HPDE6-E6E7 (cell line): ENCODE data around the gene PCDH18.
"Not testable (repeated sequence)": the region's sequence is repeated elsewhere in the genome, so short reads cannot be mapped to it uniquely, and the experiment has no call there.

Source experiments
- DNase-seq: peaks from one replicate; pipeline ENCODE4 v3.0.0; 2011; ENCODE audit warnings: missing footprints; ENCODE audit errors: extremely low spot score

Gene PCDH18

DNA sequence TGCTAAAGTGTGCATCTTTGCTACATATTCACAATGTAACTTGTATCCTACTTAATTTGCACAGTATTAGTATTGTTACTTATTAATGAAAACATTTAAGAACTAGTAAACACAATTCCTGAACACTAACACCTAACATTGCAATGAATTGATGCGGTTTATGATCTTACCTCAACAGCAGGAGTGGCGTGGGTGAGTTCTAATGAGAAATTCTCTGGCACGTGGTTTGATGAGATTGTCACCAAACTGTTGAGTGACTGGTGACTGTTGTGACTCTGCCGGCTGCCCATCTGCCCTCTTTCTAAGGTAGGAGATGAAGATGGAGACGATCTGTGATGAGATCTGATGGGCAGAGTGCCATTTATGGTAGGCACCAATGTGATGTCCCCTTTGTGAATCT is 2.9 kb downstream of the PCDH18 start:
- no peak for DNase-seq

DNA sequence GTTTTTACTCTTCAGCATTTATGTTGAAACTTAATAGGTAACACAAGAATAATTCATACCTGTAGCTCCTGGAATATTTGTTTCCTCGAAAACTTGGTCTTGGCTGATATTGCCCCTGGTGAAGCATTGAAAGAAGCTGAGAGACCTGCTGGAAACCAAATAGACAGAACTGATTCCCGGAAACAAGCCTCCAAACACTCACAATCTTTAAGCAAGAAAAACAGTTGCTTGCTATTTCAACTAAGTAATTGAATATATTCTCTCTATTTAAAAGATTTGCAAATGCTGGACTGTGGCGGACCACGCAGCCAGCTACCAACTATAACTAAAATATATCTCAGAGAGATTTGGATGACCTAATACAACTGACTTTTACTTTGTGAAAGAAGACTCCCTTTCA is 3.6 kb downstream of the PCDH18 start:
- DNase-seq: no peak

DNA sequence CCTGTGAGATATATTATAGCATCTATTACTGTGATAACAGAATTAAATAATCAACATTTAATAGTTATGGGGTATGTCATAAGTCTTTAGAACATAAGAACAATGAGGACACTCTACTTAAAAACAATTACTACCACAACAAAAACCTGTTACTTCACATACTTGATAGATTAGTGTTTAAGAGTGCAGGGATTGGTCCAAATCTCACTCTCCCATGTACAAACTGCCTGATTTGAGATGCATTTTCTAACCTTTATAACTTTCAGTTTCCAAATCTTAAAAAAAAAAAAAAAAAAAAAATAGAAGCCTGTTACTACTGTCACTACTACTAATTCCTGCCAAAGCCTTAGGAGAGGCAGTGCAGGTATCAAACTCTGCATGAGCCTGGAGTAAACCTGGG is 5.6 kb downstream of the PCDH18 start:
- peak; percentile 3 for DNase-seq

DNA sequence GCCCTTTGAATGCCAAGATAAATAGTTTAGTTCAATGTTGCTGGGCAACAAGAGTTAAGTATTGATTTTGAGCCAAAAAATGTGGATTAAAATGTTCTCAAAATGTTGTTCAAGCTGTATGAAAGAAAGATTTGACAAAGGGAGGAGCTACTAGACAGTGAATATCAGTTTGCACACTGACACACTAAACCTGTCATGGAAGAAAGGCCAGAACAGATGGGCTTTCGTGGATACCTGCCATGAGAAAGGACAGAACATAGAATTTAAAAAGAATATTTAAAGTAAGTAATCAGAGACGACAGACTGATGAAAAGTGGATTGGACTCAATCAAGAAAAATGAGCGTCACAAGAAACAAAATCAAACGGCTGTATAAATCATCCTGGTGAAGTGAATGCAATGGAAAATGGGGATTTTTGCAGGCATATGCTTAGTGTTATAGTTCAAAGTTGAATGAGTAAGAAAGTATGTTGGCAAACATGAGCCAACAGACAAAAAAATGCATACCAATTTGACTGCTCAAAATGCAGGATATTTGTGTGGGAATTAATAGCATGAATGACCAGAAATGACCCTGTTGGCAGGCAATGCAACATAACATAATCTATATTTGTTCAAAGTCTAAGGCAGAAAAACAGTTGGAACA is 7.4 kb downstream of the PCDH18 start:
- DNase-seq: no peak

DNA sequence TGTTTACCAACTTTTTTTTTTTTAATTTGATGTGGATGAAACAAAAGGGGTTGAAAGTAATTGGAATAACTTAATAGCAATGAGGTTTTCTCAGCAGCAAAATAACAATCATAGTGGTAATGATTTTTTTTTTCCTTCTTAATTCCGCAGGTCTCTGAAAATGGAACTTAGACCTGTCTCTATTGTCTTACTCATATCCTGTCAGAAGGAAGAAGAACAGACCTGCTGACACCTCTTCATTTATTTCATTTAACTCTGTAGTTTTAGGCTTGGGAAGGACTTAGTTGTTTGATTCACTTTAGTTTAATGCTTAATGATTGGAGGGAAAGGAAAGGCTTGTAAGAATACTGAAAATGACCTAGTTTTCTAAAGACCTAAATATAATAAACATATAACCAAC is 9.0 kb downstream of the PCDH18 start:
- no peak for DNase-seq

DNA sequence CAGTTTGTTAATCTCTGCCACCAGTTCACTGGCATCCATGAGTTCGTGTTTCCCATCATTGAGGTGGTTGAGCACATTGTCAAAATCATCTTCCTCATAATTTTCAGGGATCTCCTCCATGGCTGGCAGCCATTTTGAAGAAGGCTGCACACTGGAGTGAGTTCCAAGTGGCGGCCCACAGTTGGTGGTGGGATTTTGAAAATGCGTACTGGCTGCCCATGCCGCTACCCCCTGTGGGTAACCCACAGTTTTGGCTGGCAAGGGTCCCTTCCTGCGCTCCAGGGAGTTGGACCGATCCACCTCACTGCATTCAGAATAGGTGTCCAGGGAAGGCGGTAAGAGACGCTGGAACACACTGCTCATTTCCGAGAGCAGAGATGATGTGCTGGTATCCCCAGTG is 11.2 kb downstream of the PCDH18 start:
- DNase-seq: no peak

DNA sequence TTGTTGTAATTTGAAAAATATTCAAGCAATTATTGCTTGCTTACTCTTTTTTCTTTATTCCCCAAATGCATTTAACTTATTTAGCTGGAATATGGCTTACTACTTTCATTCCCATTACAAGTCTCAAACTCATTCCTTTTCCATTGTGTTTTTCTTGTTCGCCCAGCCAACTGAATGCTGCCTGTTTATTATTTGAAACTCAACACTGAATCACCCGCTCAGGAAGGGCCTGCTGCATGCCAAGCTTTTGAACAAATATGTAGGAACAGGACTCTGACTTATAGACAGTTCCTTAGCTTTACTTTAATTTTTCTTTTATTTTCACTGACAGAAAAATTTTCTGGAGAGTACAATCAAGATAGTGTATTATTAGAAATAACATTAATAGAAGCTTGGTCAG is 12.9 kb downstream of the PCDH18 start:
- DNase-seq: no peak

DNA sequence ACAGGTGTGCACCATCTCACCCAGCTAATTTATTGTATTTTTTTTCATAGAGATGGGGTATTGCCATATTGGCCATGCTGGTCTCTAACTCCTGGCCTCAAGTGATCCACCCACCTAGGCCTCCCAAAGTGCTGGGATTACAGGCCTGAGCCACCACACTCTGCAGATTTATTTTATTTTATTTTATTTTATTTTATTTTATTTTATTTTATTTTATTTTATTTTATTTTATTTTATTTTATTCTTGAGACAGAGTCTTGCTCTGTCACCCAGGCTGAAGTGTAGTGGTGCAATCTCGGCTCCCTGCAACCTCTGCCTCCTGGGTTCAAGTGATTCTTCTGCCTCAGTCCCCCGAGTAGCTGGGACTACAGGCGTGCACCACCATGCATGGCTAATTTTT is 15.0 kb downstream of the PCDH18 start:
- DNase-seq: not testable (repeated sequence)

DNA sequence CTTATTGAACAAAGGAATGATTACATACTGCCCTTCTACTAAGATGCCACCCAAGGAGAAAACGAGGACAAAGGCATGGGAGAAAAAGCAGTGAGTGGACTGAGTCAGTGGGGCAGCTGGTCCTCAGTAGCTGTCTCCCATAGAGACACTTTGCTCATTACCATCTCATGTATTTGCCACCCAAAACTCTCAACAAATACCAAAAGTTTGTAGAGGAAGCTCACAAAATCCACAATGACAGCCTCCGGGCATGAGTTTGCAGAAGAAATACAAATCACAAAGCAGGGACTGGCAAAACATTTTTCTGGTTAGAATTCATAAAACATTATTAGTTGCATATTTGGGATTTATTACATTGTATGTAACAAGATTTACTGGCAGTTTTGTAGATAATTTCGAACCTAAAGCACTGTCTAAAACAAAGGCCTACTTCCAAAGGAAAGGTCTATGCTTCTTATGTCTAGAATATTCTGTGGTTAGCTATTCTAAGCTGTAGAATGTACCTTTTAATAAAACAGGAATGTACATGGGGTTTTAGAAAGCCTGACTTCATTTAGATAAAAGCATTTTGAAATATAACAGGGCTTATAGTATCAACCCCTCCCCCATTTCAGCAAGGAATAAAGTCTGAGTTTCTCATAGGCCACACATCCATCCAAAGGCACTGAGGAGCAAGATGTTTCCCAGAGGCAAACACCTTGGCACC is 17.7 kb downstream of the PCDH18 start:
- no peak for DNase-seq

DNA sequence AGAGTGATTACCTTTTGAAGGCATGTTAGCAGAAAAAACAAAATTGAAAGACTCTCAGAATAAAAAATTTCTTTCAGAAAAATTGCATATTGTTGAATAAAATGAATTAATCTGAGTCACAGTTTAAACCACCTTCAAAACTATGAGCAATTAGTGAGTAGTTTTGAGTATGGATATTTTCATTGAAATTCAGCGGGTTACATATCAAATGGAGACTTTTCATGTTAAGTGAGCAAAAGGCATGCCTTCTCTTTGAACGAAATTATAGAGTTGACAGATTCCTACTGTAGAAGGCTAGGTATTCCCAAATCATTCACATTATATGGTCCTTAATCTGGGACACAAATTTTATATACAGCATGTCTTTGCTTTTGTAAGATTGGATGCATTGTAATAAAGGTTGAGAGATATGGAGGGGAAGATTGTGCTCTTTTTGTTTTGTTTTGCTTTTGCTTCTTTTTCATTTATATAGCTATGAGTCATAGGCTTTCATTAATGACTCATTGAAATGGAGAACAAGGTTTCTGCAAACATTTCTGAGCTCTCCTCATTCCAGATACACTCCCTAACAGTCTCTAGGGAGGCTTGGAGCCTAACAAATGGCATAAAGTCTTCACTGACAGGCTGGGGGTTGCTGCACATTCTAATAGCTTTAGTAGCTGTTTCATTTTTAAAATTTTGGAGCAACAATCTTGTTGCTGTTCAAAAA is 21.6 kb downstream of the PCDH18 start:
- DNase-seq: peak; percentile 49

DNA sequence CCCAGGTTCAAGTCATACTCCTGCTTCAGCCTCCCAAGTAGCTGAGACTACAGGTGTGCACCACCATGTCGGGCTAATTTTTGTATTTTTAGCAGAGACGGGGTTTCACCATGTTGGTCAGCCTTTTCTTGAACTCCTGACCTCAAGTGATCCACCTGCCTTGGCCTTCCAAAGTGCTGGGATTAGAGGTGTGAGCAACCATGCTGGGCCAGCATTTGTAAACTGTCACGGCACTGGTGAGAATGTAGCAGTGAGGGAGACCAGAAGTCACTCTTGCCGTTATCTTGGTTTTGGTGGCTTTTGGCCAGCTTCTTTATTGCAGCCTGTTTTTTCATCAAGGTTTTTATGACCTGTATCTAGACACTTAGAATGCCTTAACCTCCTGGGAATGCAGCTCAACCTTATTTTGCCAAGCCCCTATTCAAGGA is 22.4 kb downstream of the PCDH18 start:
- DNase-seq: no peak

DNA sequence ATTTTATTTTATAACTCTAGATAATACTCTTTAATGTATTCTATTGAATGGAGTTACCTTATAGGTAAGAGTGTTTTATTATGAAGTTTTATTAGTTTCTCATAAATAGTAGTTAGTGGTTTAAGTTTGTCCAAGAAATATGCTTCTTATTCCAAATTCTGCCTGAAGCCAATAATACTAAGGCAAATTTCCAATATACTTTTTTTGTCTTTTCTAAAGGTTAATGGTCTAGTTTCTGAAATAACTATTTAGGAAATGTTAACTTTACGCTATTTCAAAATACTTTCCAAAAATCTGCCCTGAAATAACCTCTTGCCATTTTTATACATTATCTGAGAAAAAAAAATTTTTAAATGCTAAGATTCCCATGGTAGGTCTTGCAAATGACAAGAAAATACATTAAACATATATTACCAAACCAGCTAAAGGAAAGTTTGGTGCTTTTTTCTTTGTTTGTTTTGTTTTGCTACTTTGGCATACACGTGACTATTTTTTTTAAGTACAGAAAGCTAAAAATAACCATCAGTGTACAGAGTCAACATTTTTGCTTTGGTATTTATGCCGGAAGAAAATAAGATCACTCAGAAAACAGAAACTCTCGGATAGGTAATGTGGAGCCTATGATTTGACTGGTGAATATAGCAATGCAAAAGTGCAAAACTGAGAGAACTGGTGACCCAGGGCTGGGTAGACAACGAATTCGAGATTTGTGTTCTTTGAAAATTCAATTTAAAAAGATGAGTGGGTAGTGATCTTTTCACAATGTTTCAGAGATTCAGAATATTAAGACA is 29.8 kb downstream of the PCDH18 start:
- DNase-seq: no peak

DNA sequence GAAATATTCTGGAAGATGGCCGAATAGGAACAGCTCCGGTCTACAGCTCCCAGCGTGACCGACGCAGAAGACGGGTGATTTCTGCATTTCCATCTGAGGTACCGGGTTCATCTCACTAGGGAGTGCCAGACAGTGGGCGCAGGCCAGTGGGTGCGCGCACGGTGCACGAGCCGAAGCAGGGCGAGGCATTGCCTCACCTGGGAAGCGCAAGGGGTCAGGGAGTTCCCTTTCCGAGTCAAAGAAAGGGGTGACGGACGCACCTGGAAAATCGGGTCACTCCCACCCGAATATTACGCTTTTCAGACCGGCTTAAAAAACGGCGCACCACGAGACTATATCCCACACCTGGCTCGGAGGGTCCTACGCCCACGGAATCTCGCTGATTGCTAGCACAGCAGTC is 36.0 kb downstream of the PCDH18 start:
- DNase-seq: not testable (repeated sequence)

DNA sequence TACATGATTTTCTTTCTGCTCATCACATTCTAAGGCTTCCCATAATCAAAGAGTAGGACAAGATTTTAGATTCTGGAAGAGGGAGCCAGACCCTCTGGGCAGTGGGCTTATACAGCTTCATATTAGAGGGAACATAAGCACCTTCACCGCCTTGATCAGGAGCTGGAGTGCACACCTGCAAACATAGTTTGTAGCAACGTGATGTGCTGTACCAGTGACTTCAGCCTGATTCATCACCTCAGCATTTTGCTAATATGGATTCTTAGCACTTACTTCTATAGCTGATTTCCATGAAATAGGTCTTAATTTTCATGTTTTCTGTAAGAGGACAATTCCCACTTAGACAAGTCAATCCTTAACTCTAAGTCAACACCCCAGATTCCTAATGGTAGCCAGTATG is 36.7 kb downstream of the PCDH18 start:
- no peak for DNase-seq

DNA sequence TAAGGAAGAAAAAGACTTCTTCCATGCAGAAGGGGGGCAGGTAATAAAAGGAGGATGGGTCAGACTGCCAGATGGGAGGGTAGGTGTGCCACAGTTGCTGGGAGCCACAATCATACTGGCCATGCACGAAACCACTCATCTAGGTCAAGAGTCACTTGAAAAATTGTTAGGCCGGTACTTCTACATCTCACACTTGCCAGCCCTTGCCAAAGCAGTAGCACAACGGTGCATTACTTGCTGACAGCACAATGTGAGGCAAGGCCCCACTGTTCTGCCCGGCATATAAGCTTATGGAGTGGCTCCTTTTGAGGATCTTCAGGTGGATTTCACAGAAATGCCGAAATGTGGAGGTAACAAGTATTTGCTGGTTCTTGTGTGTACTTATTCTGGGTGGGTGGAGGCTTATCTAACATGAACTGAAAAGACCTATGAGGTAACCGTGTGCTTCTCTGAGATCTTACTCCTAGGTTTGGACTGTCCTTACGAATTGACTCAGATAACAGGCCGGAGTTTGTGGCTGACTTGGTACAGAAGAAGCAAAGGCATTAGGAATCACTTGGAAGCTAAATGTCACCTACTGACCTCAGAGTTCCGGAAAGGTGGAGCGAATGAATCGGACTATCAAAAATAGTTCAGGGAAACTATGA is 48.9 kb downstream of the PCDH18 start:
- DNase-seq: not testable (repeated sequence)

DNA sequence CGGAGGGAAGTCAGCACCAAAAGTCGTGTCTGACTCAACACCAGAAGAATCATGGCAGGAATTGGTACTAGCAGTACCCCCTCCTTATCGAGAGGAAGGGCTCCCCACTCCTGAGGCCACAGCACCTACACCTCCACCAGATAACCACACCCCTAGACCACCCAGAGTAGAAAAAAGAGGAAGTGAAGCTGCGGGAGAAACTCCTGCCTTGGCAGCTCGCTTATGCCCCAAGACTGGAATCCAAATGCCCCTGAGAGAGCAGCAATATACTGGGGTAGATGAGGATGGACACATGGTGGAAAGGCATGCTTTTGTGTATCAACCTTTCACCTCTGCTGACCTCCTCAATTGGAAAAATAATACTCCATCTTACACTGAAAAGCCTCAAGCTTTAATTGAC is 52.6 kb downstream of the PCDH18 start:
- DNase-seq: not testable (repeated sequence)

DNA sequence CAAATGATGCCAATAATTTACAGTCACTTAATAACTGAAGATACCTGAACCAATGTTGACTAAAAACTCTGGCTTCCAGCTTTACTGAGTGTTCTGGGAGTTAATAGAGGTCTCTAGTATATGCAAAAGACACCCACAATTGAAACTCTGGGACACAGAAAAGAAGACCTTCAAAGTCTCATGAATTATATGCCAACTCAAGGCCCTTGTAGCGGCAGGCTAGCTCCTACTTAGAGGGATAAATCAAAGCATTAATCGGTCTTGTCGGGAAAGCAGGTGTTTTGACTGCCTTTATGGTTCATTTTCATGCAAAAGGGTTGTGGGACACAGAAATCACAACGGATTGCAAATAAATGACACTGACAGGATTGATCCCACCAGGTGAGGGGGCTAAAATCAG is 55.9 kb downstream of the PCDH18 start:
- no peak for DNase-seq

DNA sequence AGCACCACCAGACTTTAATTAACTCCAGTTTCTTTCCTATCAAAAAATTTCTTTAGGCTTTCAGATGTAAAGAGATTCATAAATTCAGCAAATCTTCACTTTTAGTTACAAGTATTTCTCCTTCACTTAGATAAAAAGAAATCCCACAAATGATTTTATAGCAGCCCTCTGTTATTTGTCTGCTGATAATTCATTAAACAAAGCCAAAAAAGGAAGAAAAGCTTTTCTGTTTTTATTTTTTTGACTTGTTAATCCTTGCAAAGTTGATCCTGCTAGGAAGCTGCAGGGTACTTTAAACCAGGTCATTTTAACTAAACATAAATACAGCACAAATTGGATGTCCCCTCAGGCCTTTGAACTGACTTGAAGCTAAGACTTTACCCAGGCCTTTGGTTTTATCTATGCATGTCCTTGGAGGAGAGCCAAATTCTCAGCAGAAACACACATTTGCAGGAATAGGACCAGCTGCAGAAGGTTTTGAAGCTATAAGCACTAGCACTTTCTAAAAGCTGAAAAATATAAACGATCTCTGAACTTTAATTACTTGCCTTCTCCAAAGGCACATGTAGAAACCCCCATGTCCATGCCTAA is 57.5 kb downstream of the PCDH18 start:
- no peak for DNase-seq

DNA sequence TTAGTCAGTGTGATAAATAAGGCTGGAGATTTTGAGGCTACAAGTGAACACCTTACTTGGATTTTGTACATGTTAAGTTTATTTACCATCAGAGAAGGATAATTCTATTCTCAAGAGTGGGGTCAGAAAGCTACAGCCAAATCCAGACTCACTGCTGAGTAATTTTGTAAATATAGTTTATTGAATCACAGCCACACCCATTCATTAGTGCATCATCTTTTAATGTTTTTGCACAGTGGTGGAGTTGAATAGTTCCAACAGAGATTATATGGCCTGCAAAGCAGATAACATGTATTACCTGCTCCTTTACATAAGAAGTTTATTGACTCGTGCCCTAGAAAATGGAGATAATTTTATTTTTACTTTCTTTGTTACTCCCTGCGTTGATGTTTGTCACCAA is 60.4 kb downstream of the PCDH18 start:
- no peak for DNase-seq

DNA sequence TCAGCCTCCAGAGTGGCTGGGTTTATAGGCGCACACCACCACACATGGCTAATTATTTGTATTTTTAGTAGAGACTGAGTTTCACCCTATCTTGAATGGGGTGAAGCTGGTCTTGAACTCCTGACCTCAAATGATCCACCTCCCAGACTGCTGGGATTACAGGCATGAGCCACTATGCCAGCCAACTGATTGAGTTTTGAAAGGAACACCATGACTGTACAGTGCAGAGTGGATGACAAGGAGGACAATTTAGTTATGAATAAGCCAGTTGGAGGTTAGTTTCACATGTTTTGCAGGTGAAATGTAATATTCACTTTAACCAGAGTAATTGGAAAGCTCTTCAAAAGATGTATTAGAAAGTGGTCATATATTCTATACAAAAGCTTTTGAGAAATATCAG is 60.8 kb downstream of the PCDH18 start:
- DNase-seq: no peak

DNA sequence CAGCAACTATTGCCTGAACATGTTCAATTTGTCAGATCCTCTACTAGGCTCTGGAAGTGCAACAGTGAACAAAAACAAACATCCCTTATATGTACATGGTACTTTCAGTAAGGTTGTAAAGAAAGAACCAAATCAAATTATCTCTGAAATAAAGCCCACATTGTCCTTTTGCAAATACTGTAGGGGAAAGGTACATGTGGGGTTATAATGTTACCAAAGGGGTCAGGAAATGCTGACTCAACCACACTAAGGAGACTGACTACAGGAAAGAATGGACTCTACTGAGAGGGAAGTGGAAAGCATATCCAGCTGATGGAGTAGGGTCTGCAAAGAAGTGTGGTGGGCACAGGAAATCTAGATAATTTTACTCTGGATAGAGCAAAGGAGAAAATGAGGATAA is 61.5 kb downstream of the PCDH18 start:
- DNase-seq: no peak
